Activated CD4-positive, CD25-positive, alpha-beta regulatory T cell treated with anti-CD3 and anti-CD28 coated beads, Interleukin-2, amount 50 U/mL, for 24 hours (primary cell): ENCODE results near the gene FAH.
"Not testable (repeated sequence)": the region's sequence is repeated elsewhere in the genome, so short reads cannot be mapped to it uniquely, and the experiment has no call there.

ENCODE experiments used
- ATAC-seq, 2 donors: fragments of 150-1000 bp; cut with Tn5 transposase; one replicate each; pipeline ENCODE4 v1.10.0; 2021; ENCODE audit warnings: mild to moderate bottlenecking in 1 of 2, moderate library complexity in 1 of 2

FAH gene

DNA sequence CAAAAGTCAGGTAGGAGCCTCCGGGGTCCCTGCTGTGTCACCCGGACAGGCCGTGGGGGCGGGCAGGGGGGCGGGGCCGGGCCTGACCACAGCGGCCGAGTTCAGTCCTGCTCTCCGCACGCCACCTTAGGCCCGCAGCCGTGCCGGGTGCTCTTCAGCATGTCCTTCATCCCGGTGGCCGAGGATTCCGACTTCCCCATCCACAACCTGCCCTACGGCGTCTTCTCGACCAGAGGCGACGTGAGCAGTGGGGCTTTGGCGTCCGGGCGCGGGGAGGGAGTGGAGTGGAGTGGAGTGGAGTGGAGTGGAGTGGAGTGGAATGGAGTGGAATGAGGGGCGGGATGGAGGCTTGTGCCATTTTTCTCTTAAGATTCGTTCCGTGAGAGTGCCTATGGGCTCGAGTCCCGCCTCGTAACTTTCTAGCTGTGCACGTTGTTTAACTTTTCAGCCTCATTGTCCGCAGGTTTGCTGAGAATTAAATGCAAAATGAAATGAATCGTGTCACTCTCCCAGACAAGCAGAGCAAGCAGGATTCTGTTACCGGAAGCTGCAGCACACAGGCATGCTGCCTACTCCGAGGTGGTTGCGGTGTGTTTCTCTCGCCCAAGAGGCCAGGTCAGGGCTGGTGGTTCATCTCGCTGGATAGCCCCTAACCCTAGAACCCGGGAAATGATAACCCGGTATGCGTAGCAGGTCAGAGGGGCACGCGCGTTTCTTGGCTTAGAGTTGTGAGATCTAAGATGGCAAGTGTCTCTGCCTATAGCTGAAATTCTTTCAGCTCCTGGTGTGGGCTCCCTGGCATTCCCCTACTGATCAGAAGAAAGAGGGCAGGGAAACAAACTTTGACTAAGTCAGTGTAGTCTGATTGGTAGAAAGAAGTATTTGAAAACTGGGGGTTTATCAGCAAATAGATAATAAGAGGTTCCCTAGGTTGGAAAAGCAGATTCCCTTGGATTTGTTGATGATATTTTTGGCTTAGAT, at the start of gene FAH:
FAH (plus strand) TSS at position 104 of the 981 bp plus-strand sequence; CDS start at position 160, 56 bp downstream.
- ATAC-seq = peak; percentile 70 to 76

DNA sequence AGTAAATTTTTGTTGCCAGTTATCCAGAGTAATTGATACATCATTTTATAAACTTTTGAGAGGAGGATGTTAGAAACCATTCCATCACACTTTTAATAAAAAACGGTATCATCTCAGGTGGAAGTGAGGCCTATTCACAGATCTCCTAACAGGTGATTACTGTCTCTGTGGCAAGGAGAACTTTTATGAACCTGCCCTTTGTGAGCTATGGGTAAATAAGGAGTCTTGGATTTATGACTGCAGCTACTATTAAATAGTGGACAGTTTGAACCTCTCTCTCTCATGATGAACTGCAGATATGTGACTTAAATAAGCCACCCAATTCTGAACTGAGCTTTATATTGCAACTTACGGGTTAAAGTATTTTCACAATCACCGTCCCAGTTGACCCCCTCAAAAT, 47.6 kb upstream of the FAH start:
- no peak for ATAC-seq

DNA sequence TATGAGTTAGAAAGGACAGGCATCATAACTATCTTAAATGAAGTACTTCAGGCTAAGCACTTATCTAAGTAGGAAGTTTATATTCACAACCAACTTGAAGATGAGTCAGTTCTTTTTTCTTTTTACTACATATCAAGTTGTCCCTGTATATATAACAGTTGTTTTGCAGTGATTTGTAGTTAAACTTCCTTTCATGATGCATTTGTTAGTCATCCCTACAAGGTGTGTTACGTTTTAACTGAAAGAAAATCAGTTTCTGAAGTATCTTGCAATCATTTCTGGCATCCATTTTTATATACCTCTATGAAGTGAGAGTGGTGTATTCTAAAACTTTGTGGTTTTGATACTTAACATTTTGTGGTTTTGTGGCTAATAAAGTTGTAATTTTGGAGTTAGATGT, 47.2 kb upstream of the FAH start:
- peak; percentile 88 to 95 for ATAC-seq

DNA sequence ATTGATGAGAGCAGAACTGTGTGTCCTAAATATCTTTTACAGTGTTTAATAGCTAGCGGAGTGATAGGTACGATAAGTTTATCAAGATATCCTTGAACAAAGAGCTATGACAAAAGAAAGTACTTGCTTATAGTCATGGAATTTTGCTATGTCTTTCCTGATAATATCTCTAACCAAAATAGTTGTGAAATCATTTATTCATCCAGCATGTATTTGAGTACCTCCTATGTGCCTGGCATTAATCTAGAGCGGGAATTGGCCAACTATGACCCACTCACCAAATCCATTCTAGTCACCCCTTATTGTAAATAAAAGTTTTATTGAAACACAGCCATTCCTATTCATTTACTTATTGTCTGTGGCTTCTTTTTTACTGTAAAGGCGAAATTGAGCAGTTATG, 46.7 kb upstream of the FAH start:
- no peak for ATAC-seq

DNA sequence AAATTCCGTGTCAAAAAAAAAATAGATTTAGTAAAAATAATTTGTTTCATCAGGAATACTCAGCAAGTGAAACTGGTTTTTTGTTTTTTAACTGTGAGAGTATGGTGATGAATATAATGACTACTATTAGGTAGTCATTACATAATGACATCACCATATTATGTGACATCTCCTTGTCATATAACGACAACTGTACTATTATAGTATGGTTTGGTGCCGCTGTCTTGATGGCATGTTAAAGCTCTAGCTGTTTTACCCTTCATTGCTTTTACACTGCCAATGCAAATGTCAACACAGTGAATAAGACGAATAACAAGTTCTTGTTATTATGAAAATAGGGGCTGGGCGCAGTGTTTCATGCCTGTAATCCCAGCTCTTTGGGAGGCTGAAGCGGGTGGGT, 45.6 kb upstream of the FAH start:
- ATAC-seq = no peak

DNA sequence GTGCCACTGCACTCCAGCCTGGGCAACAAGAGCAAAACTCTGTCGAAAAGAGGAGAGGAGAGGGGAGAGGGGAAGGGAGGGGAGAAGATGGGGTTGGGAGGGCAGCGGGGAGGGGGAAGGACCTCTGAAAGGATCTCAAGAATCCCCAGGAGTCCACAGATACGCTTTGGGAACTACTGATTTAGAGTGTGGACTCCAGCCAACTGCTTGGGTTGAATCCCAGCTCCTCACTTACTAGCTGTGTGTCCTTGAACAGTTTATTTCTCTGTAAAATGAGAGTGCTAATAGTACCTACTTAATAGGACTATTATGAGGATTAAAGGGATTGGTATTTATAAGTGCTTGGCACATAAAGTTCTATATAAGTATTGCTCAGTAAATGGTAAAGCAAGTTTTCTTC, 45.0 kb upstream of the FAH start:
- no peak for ATAC-seq

DNA sequence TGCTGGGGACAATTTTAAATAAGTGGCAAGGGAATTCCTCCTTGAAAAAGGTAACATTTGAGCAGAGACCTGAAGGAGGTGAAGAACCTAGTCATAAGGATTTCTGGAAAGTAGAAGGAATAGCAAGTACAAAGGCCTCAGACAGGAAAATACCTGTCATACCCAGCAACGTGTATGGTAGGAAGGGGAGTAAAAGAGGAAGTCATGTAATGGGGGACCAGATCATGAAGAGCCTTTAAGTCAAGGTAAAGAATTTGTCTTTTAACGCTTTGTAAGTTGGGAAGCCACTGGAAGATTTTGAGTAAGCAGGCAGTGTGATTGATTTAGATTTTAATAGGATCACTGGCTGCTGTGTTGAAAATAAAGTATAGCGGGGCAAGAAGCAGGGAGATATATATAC, 43.4 kb upstream of the FAH start:
- no peak for ATAC-seq

DNA sequence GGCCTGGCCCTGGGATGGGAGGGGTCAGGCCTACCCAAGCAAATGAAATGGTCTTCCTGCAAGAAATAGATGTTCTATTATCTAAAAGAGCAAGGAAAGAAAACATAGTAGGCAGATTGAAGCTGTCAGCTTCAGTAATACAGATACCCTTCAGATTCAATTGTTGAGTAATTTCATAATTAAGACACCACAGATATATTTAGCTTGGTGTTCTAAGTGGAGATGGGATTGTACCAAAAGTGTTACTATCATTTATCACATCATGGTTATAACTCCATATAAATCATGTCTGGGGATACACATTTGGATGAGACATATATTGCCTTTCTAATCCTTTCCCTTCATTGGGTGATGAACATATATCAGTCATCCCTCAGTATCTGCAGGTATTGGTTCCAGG, 41.9 kb upstream of the FAH start:
- no peak for ATAC-seq

DNA sequence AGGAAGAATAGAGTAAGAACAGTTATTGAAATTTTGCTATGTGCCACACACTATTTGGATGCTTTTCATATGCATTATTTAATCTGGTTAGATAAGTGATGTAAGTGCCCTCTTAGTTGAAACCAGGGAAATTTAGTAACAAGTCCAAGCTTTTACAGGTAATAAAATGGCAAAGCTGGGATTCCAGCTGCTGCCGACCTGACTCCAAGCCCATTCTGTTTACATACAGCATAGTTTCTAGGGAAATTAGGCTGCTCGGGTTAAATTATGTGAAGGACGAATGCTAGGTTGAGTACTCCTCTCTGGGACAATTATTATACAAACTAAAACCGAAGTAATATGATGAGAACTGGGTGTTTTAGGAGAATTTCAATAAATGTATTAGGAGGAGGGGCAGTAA, 38.7 kb upstream of the FAH start:
- no peak for ATAC-seq

DNA sequence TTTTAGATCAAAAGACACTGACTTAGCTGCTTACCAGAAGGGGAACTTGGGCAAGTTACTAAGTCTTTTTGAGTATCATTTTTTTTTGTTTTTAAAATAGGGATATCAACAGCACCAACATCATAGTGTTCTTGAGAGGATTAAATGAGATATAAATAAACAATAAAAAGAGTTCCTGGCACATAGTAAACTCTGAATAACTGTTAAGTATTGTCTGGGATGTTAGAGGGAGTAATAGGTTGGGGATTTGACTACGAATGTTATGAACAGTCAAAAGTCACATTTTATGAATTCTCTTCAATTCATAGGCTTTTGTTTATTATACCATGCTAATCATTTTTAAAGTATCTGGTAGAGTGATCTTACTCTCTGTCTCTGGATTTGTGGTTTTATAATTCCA, 37.8 kb upstream of the FAH start:
- ATAC-seq = no peak

DNA sequence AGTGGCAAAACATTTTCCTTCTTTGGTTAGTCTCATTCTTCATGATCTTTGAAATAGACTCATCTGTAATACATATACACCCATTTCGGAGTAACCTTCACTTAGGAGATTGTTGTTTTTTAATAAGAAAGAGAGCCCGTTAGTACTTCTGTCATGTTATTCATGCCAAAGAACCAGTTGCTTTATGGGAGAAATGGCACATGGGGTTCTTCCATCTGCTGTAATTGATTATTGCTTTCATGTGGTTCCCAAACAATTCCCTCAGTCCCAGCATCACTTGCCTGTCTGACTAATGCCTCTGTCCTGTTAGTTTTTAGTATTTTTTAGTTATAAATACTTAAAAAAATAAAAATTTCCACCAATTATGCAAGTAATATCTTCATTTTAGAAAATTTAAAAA, 33.8 kb upstream of the FAH start:
- no peak for ATAC-seq

DNA sequence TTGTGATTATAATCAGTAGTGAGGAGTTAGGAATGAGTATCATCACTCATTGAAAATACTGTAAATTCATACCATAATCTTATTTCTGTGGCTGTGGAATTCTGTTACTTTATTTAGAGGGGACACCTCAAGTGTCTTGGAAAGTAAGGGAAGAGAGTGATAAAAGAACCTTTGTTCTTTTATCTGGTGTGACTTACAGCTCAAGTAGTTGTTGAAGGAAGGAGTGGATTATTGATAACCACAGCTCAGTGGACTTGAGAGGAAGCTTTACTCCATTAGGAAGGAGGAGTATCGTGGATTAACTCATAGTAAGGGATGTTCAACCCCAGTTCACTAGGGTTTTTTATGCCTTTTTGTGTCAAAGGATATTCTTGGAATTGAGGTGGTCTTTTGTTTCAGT, 32.2 kb upstream of the FAH start:
- ATAC-seq = no peak

DNA sequence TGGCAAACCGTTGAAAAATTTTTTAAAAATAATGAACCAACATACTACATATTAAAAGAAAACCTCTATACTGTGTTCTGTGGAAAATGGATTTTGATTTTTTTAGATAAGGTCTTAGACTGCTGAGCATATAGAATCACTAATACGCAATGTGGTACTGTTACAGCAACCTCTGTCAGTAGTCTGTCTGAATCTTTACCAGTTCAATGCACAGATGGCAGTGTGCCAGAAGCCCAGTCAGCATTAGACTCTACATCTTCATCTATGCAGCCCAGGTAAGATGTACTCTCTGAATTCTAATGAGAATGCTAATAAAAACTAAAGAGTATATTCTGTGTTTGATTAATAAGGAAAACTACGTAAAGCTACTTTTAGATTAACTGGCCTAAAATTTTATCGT, 31.3 kb upstream of the FAH start:
- no peak for ATAC-seq

DNA sequence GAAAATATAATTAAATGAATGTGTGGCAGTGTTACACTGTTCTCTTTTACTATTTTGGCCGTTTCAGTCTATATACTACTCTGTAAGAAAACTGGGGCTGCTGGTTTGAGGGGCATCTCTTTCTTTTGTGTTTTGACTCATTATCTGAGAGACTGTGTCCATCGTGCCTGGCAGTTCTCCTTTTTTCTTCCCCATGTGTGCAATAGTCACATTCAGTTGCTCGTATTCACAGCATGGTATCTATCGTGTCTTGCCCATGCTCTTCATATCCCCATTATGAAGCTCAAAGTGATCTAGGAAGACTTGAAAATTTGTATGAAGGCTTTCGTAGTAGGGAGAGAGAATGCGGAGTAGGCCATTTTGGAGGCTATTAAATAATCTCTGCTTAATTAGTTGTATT, 29.8 kb upstream of the FAH start:
- no peak for ATAC-seq

DNA sequence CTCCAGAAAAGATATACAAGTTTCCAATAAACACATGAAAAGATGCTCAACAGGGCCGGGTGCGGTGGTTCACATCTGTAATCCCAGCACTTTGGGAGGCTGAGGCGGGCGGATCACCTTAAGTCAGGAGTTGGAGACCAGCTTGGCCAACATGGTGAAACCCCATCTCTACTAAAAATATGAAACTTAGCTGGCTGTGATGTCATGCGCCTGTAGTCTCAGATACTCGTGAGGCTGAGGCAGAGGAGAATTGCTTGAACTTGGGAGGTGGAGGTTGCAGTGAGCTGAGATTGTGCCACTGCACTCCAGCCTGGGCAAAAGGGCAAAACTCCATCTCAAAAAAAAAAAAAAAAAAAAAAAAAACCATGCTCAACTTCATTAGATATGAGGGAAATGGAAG, 25.5 kb upstream of the FAH start:
- ATAC-seq = not testable (repeated sequence)

DNA sequence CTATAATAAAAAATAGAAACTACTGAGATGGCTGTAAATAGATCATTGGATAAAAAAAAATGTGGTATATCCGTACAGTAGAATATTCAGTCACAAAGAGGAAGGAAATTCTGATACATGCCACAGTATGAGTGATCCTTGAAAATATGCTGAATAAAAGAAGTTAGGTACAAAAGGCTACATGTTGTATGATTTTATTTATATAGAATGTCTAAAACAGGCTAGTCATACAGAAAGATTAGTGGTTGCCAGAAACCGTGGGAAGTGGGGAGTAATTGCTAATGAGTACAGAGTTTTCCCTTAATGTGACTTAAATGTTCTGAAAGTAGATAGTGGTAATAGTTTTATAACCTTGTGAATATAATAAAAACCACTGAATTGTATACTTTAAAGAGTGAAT, 24.9 kb upstream of the FAH start:
- no peak for ATAC-seq

DNA sequence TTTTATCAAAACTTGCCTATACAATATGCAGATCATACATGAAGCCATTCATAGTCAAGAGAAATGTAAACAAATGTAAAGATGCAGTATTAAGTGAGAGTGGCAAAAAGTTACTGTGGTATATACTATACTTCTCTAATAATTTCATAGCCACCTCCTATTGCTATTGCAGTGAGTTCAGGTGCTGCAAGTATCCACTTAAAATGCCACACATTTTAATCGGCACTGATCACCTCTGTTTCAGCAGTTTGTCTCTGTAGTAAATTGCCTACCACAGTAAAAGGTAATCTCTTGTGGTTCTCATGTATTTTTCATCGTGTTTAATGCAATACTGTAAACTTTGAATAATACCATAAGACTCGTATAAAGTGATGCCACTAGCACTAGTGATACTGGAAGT, 20.4 kb upstream of the FAH start:
- no peak for ATAC-seq

DNA sequence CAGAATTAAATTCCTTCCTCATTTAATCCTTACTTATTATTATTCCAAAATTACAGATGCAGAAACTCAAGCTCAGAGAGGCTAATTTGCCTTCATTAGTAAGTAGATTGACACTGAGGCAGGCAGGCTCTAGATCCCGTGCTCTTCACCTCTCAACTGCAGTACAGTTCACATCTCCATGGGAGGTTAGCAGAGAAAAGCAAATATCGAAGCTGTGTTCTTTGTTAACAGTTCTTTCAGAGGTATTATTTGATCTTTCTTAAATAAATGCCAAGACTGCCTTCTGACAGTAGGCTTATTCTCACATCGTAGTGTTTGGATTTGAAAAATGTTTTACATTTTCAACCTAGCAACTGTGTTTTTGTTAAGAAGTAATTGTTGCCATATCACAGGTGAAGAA, 15.9 kb upstream of the FAH start:
- ATAC-seq = no peak

DNA sequence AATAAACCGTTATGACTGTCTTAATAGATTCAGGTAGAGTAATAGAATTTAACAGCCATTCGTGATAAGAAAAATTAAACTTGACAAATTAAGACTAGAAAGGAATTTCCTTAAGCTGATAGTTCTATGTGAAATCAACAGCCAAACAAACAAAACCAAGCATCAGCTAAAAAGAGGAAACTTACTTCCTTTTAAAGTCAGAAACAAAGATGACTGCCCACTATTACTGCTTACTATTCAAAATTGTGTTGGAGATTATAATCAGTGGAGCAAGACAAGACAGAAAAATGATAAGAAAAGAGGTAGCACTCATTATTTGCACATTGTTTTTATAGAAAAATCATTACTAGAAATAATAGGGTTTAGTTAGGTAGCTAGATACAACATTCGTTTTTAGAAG, 13.8 kb upstream of the FAH start:
- ATAC-seq = no peak

DNA sequence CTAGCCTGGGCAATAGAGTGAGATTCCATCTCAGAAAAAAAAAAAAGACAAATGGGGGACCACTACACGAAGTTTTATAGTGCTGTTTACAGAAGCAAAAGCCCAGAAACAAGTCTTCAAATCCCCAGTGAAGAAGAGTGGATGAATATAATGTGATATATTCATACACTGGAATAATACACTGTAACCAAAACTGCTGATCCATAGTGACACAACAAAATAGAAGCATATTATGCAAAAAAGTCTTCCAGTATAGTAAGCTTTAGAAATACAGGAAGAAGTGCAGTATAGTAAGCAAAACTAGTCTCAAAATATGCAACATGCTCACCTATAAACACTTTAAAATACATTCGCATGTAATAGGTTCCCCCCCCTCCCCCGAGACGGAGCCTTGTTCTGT, 11.9 kb upstream of the FAH start:
- no peak for ATAC-seq

DNA sequence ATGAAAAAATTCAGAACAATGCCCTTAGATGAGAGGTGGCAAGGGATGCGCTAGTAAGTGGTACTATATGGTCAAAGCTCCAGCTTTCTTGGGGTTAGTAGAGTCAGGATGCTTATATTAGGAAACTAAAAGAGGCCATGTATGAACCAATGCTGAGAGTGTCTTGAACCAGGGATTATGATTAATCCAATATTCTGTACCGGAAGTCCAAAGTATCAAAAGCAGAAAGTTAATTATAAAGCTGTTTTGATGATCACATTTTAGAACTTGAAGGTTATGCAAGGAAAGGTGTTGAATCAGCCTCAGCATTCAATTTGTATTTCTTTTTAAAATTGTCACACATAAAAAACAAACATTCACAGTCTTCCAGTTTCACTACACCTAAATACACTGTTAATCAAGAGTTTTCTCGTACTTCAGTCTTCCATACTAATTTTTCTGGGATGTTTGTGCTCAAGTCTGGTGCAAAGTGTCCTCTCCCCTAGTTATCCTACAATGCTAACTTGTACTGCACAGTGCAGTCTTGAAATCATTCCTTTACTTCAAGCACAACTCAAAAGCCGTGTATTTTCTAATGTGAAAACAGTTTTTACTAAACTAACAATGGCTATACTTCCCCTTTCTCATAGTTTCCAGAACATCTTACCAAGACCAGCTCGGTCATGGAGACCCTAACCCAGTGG, 10.7 kb upstream of the FAH start:
- no peak for ATAC-seq

DNA sequence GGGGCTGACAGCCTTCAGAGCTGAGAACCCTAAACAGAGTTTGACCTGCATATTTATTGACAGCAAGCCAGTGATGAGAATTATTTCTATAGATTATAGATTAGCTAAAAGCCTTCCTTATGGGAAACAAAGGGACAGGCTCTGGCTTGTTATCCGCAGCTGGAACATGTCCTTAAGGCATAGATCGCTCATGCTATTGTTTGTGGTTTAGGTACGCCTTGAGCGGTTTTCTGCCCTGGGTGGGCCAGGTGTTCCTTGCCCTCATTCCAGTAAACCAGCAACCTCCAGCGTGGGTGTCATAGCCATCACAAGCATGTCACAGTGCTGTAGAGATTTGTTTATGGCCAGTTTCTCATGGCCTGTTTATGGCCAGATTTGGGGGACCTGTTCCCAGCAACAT, 10.2 kb upstream of the FAH start:
- ATAC-seq = no peak

DNA sequence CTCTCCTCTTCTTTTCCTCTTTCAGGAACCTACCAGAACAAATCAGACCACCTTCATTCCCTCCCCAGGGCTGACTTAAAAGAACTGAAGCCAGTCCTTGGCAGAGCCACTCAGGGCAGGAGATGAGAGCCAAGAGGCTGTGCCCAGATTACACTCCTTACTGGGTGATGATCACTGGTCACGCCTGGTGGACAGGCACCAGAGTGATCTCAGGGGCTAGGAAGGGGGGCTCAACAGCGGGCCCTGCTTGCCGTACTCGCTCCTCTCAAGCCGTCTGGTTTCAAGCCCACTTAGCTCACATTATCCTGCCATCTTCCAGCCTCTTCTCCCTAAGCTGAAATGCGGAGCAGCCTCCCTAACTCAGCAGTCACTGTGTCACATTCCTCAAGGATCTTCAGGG, 1.7 kb upstream of the FAH start:
- ATAC-seq = no peak

DNA sequence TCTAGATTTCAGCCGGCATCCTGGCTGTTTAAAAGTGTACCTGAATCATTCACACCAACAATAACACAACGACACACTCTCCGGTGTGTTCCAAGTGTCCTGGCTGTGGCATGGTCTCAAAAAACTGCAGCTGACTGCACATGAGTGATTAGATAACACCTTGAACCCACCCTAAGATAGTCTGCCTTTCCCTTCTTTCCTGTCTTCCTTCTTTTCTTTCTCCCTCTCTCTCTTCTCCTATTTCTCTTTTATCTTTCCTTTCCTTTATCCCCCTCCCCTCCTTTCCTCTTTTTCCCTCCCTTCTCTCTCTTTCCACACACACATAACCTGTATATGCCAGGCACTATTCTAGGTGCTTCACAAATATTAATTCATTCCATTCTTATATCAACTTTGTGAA, 1.2 kb upstream of the FAH start:
- ATAC-seq = no peak
